ENCODE results near the gene ATP6V0C.
"Not testable (repeated sequence)": the region's sequence is repeated elsewhere in the genome, so short reads cannot be mapped to it uniquely, and the experiment has no call there.

DNA sequence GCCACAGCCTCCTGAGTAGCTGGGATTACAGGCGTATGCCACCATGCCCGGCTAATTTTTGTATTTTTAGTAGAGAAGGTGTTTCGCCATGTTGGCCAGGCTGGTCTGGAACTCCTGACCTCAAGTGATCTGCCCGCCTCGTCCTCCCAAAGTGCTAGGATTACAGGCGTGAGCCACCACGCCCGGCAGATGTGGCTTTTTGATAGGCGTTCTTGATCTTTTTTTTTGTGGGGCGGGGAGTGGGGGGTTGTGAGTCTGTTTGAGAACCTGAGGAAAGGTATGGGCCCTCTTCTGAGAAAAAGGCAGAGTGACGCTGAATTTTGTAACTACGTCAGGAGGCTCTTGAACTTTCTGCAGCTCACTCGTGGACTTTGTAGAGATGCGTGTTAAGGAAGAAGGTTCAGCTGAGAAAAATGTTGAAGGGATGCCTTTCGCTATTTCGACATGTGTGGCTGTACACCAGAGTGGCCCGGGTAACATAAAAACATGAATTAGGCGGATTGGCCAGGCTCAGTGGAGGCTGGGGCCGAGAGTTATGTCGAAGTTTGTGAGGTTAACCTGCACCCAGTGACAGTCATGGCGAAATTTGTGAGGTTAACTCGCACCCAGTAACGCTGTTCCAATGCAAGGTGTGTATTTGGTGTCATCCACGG, 25.6 kb downstream of the ATP6V0C start:
- TF ChIP-seq, protein P1, sequence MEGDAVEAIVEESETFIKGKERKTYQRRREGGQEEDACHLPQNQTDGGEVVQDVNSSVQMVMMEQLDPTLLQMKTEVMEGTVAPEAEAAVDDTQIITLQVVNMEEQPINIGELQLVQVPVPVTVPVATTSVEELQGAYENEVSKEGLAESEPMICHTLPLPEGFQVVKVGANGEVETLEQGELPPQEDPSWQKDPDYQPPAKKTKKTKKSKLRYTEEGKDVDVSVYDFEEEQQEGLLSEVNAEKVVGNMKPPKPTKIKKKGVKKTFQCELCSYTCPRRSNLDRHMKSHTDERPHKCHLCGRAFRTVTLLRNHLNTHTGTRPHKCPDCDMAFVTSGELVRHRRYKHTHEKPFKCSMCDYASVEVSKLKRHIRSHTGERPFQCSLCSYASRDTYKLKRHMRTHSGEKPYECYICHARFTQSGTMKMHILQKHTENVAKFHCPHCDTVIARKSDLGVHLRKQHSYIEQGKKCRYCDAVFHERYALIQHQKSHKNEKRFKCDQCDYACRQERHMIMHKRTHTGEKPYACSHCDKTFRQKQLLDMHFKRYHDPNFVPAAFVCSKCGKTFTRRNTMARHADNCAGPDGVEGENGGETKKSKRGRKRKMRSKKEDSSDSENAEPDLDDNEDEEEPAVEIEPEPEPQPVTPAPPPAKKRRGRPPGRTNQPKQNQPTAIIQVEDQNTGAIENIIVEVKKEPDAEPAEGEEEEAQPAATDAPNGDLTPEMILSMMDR (IDR thresholded peaks at IDR 0.05; ENCODE audit: poor library complexity): not testable (repeated sequence)
- TF ChIP-seq EZH2phosphoT487 (IDR thresholded peaks at IDR 0.05; ENCODE audit: low read depth, severe bottlenecking, unreplicated experiment); EZH2 (IDR thresholded peaks at IDR 0.05; ENCODE audit: borderline replicate concordance): not testable (repeated sequence)
